ENCODE measurements around the gene TMEM30B. TPM values are rescaled to one million over a fixed set of nuclear protein-coding genes. Genes with fewer than 3 reads are reported as not detected.
A peak's percentile ranks its signal among the peaks of the same experiment; 100 is the strongest.

Gene TMEM30B
- total RNA-seq, 1 experiment from 2014 or later = not detected

DNA sequence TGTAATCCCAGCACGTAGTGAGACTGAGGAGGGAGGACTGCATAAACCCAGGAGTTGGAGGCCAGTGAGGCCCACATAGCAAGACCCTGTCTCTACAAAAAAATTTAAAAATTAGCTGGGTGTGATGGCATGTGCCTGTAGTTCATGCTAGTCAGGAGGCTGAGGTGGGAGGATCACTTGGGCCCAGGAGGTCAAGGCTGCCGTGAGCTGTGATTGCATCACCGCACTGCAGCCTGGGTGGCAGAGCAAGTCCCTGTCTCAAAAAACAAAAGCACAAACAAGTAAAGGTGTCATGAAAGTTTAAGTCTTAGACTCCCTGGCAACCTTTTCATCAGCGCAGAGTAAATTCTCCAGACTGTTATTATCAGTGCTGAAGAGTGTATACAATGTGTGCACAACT lies 10.4 kb downstream of the TMEM30B start:
- DNase-seq (ENCODE audit: low spot score) = no peak
- in situ Hi-C loops (cut with HindIII; ENCODE audit: low sequenced_read_pairs) = no loop called here

DNA sequence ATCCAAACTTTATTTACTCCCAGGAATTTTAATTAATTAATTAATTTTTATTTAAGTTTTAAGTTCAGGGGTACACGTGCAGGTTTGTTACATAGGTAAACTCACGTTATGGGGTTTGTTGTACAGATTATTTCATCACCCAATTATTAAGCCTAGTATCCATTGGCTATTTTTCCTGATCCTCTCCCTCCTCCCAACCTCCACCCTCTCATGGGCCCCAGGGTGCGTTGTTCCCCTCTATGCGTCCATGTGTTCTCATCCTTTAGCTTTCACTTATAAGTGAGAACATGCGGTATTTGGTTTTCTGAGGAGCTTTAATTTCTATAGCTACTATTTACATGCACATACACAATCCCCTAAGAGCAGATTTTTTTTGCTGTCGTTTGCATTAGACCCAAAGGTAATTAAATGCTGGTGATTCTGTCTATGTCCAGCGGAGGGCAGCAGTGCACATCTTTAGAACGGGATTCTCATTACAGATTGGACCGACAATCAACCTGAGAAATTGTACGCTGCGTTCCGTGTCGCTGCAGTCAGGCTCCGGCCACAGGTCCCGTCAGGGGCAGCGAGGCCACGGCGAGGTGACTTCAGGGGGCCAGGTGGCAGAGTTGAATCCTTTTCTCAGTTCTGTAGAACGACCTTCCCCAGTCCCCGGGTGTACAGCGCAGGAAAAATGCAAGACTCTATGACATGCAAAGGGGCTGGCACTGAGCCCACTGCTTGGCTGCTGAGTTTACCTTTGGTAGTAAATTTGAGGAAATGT lies 11.6 kb downstream of the TMEM30B start:
- DNase-seq (ENCODE audit: low spot score) = peak; percentile 62
- in situ Hi-C loops (cut with HindIII; ENCODE audit: low sequenced_read_pairs) = no loop called here

GRCh38 chr14:61268812-61269211 lies 12.3 kb downstream of the TMEM30B start:
- no peak for DNase-seq (ENCODE audit: low spot score)
- in situ Hi-C loops (cut with HindIII; ENCODE audit: low sequenced_read_pairs) = no loop called here

DNA sequence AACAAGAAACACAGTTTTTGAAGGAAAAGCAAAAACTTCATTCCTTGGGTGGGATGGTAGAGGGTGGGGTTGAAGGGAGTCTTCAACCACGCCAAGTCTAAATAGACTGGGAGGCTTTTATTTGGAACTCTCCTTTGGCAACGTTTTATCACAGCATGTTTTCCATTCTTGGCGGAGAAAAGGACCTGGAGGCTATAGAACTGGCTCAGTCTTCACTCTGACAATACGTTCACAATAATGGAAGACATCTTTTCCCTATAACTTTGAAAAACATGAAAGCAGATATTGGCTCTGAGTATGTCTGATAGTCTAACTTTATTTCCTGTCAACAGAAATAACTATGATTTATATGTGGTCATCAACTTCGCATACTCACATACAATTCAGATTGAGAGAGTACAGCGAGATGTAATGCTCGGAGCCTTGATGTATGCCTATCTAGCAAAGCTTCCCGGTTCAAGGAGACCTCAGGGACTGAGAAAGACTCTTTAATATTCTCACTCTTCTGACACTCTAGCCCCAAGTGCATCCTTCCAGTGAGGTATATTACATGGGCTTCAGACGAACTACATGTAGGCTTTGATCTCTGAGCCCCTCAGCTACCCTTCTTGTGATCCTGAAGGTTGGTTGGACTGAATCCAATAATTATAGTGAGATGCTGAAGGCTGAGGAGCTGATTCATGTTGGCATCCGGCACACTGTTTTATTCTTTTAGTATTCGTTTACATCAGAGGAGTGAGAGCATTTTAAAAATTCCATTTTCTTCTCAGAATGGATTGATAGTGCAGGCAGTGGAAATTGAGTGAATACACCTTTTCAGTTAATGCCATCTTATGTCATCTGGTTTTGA lies 14.0 kb downstream of the TMEM30B start:
- in situ Hi-C loops (cut with HindIII; ENCODE audit: low sequenced_read_pairs) = no loop called here
- DNase-seq (ENCODE audit: low spot score) = no peak

DNA sequence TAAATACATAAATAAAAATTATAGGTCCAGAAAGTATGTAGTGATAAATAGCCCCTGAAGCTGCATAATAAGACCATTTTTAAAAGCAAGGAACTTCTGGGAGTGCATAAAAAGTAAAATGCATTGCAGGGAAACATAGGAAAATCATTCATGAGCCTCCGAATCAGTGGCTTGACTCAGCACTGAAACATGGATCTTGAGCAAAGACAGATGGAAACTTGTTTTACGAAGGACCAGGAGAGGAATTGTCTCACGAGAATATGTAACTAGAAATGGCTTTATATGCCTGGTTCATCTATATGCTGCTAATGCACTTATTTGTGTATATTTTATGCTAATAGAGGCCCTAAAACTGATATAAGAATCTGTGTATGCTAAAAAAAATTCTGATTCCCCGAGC lies 14.7 kb downstream of the TMEM30B start:
- in situ Hi-C loops (cut with HindIII; ENCODE audit: low sequenced_read_pairs) = no loop called here
- no peak for DNase-seq (ENCODE audit: low spot score)

DNA sequence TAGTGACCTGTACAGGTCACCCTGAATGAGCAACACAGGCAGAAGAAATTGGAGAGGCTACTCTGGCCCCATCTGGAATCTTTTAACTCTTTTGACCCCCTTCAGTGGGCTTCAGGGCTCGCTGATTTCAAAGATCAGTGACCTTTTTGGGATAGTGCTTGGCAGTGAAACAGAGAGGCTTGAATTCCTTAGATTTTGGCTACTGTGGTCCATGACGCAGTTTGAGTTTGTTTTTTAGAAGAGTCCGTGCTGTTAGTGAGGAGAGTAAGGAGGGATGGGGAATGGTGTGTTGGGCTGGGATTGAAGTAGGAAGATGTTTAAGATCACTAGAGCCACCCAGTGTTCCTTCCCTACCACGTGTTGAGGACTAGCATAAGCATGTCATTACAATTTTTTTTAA lies 16.5 kb downstream of the TMEM30B start:
- in situ Hi-C loops (cut with HindIII; ENCODE audit: low sequenced_read_pairs) = no loop called here
- DNase-seq (ENCODE audit: low spot score) = no peak

- DNase-seq (ENCODE audit: low spot score) = no peak
- in situ Hi-C loops (cut with HindIII; ENCODE audit: low sequenced_read_pairs) = no loop called here
These were observed 17.0 kb downstream of the TMEM30B start for GRCh38 chr14:61264010-61264571.

DNA sequence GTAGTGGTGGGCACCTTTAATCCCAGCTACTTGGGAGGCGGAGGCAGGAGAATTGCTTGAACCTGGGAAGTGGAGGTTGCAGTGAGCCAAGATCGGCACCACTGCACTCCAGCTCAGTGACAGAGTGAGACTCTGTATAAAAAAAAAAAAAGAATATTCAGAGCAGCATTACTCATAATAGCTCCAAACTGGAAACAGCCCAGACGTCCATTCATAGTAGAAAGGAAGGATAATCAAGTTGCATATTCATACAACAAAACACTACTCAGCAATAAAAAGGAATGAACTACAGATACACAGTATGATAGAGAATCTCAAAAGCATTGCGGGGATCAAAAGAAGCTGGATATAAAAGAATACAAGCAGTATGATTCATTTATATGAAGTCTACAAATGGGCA lies 19.1 kb downstream of the TMEM30B start:
- DNase-seq (ENCODE audit: low spot score) = no peak
- in situ Hi-C loops (cut with HindIII; ENCODE audit: low sequenced_read_pairs) = no loop called here

GRCh38 chr14:61260939-61261776 lies 20.0 kb downstream of the TMEM30B start:
- no peak for DNase-seq (ENCODE audit: low spot score)

GRCh38 chr14:61258985-61259384 lies 22.2 kb downstream of the TMEM30B start:
- in situ Hi-C loops (cut with HindIII; ENCODE audit: low sequenced_read_pairs) = no loop called here
- no peak for DNase-seq (ENCODE audit: low spot score)

More at GRCh38 chr14:61260939-61261776, 20.0 kb downstream of the TMEM30B start:
- in situ Hi-C loops (cut with HindIII; ENCODE audit: low sequenced_read_pairs) = no loop called here

DNA sequence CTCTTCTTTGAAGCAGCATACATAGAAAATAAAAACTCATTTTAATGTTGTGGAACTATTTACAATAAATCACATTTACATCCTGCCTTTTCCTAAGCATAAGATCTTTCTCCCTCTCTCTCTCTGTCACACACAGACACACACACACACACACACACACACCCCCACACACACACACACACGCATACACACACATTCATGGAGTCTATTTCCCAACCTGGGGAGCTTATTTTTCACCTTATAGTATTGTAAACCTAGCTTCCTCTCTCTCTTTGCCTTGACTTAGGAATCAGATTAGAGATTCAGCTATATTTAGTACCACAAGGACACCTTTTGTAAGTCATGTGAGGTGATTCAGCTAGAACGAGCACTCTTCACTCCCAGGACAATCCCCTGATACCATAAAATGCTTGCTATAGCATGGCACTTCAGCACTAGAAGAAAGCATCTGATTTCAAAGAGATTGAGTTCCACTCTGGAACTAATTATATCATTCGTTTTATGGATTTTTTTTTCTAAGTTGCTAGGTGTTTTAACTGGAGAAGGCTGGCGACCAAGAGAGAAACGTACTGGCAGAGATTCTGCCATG lies 23.6 kb downstream of the TMEM30B start:
- no peak for DNase-seq (ENCODE audit: low spot score)
- in situ Hi-C loops (cut with HindIII; ENCODE audit: low sequenced_read_pairs) = no loop called here

GRCh38 chr14:61256826-61257468 lies 24.2 kb downstream of the TMEM30B start:
- no peak for DNase-seq (ENCODE audit: low spot score)
- in situ Hi-C loops (cut with HindIII; ENCODE audit: low sequenced_read_pairs) = no loop called here

DNA sequence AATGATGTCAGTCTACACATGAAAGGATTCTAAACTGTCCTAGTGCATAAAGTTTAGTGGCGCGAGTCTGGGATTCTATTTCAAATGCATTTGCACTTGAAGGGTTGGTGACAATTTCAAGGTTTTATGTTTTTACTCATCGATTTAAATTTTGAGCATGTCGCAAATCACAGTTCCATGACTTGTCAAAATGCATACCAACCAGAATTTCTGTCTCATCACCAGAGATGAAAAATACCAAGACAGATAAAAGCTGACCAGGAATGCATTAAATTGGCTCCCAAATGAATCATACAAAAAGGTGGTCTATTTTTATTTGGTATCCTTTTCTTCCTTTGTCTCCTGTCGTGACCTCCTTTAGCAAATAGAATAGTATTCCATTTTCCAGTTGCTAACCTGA lies 25.2 kb downstream of the TMEM30B start:
- no peak for DNase-seq (ENCODE audit: low spot score)
- in situ Hi-C loops (cut with HindIII; ENCODE audit: low sequenced_read_pairs) = no loop called here

DNA sequence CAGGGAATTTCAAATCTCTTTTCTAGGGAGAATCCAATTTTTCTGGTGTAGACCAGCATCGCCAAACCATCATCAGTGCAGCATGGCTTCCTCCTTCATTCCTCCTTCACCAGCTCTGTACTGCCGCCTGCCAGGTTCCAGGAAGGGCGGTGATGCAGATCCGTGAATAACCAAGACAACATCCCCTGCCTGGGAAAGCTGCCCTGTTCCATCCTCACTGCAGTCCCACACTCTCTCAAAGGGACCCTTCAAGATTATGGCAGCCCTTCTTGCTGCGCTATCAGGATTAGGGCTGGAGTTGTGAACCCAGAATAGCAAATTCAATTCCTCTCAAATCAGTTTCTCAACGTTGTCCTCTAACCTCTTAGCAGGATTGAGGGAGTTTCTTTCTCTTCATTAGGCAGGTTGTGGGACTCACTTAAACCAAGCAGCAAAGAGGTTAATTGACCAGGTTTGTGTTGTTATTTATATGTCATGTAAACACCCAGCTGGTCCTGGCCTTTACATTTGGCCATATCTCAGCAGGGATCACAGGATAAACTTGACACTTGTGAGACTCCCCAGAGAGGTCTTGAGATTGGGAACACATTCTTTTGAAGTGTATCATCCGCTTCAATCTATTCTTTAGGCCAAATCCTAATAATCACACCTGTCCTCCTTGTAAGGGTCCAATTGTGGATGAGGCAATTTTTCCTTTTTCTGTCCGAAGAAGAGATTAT lies 26.2 kb downstream of the TMEM30B start:
- no peak for DNase-seq (ENCODE audit: low spot score)
- in situ Hi-C loops (cut with HindIII; ENCODE audit: low sequenced_read_pairs) = no loop called here

DNA sequence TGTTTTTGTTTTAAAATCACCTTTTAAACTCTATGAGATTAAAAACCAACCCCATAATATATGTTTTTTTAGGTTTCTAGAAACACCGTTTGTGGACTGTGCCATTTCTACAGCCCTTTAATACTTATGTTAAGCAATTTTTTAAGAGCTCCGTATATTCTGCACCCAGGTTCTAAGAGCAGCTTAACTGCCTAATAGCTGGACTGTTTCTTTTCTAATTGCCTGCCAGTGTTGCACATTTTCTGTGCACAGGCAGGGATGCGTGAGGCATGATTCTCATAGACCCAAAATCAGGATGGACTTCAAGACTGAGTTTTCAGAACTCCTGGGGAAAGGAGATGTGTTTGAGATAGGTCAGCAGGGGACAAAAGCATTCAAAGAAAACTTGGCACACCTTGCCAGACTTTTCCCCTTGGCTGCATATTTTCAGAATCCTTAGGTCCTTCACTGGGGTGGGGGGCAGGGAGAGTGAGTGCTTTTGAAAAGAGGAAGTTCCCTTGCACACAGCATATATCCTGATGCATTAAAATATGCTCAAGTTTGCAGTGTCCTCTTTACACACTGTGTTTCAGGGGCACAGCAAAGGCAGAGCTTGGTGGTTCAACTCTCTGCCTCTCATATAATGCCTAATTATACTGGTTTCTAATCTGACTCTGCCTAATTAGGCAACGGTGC lies 27.9 kb downstream of the TMEM30B start:
- in situ Hi-C loops (cut with HindIII; ENCODE audit: low sequenced_read_pairs) = no loop called here
- DNase-seq (ENCODE audit: low spot score) = no peak

DNA sequence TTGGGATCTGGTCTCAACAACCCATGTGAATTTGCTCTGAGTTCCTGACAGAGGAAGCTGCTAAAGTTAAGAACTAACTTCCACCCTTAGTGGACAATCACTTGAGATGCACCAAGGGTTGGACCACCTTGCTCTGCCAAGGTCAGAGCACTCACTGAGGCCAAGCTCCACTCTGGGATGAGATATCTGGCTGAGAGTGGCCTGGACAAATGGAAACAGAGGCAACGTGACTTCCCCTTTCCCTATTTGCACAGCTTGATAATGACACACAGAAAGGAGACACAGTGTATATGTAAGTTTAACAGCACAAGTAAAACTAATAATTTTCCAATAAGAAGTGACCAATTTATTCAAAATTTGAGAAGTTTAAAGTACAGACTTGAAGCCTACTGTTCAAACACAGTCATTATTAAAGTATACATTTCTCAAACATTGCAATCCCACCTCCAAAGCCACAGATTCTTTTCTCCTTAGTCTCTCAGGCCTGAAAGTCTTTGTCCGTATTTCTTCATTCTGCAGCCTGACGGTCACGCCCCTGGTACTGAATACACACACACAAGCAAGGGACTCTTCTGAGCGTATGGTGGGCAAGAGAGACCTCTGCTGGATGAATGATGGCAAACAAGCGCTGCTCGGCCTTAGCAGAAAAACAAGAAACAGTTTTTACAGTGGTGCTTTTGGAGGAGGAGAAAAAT lies 28.6 kb downstream of the TMEM30B start:
- in situ Hi-C loops (cut with HindIII; ENCODE audit: low sequenced_read_pairs) = no loop called here
- peak; percentile 73 for DNase-seq (ENCODE audit: low spot score)

DNA sequence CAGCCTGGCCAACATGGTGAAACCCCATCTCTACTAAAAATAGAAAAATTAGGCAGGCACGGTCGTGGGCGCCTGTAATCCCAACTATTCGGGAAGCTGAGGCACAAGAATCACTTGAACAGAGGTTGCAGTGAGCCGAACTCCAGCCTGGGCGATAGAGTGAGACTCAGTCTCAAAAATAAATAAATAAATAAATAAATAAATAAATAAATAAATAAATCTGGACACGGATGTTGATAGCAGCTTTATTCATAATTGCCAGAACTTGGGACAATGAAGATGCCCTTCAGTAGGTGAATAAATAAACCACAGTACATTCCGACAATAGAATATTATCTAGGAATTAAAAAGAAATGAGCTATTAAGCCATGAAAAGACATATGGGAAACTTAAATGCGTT lies 31.1 kb downstream of the TMEM30B start:
- DNase-seq (ENCODE audit: low spot score) = no peak
- in situ Hi-C loops (cut with HindIII; ENCODE audit: low sequenced_read_pairs) = no loop called here
